Activated B cell treated with CpG ODN at 0.5 μM for 24 hours (primary cell): Measurements from ENCODE around the gene GLB1L2. TPM values are rescaled to one million over a fixed set of nuclear protein-coding genes. Genes with fewer than 3 reads are reported as not detected.

Experiments used
- ATAC-seq: fragments of 200-7000 bp; cut with Tn5 transposase; one replicate; pipeline ENCODE4 v1.10.0; 2021; ENCODE audit warnings: low read depth, mild to moderate bottlenecking, moderate library complexity
- CTCF ChIA-PET: fragments of 350-600 bp; sonication (Branson Sonifier 250); formaldehyde crosslinking; loops from one replicate; lab custom pipeline; 2021; ENCODE audit warnings: antibody characterized with exemption; lab: Charles Lee
- POLR2A ChIA-PET: fragments of 350-600 bp; sonication (Branson Sonifier 250); formaldehyde crosslinking; loops from one replicate; lab custom pipeline; 2021; ENCODE audit warnings: antibody characterized with exemption; lab: Charles Lee
- DNase-seq: peaks from one replicate; pipeline ENCODE4 v3.0.0; 2022
- H3K27ac Mint-ChIP-seq: one replicate; pipeline ENCODE4 v1.8.0; 2020; ENCODE audit warnings: mixed read lengths
- H3K27me3 Mint-ChIP-seq: one replicate; pipeline ENCODE4 v1.8.0; 2021; ENCODE audit warnings: mixed read lengths
- H3K36me3 Mint-ChIP-seq: one replicate; pipeline ENCODE4 v1.8.0; 2021; ENCODE audit warnings: low read depth, mixed read lengths
- H3K4me1 Mint-ChIP-seq: one replicate; pipeline ENCODE4 v1.8.0; 2021; ENCODE audit warnings: mixed read lengths
- H3K4me3 Mint-ChIP-seq: one replicate; pipeline ENCODE4 v1.8.0; 2020; ENCODE audit warnings: mild to moderate bottlenecking, mixed read lengths
- H3K9me3 Mint-ChIP-seq: one replicate; pipeline ENCODE4 v1.8.0; 2020; ENCODE audit warnings: mixed read lengths
- CTCF ChIP-seq: fragments of 200-600 bp; IDR thresholded peaks from one replicate; pipeline ENCODE4 v1.8.0; 2022; ENCODE audit warnings: antibody characterized with exemption, mild to moderate bottlenecking
- intact Hi-C: fragments of 100-400 bp; cut with micrococcal nuclease; formaldehyde crosslinking; loops from one replicate; pipeline ENCODE4 v1.15.1; 2024
- total RNA-seq: library from RNA; stranded (reverse); gene quantifications from 2 replicates; pipeline ENCODE4 v1.2.3, GENCODE V29; 2022

GLB1L2 gene
- total RNA-seq, 1 donor from 2014 or later = 0.33 TPM

DNA sequence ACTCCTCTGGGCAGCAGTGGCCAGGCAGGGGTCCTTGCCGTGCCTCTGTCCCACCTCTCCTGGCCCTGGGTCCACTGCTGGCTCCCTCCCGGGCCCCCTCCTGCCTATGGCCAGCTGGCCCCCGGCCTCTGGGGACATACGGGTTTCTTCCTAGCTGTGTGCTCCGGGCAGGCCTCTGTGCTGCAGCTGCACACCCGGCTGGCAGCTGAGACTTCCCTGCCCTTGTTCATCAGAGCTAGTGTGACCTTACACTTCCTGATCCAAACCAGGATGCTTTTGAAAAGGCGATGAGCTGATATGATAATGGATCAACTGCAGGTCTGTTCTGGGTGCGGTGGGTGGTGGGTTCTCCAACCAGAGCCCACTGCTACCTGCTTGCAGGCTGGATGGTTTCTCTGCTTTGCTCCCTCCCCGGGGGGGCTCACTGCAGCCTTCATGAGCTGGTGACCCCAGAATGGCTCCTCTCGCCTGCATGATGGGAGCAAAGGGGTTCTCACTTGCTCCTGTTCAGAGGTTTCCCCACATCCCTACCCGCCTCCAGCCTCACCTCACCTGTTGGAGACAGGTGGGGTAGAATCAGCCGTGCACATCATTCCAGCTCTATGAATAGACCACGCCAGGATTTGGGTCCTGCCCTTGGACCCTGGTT is 67.0 kb downstream of the GLB1L2 start:
- no peak overlapping the region for H3K4me3 Mint-ChIP-seq

GRCh38 chr11:134399293-134399654 is 67.5 kb downstream of the GLB1L2 start:
- TF ChIP-seq CTCF = no peak
- Mint-ChIP-seq H3K4me3 (no peak overlapping the region), H3K27ac (no peak overlapping the region), H3K36me3 (no peaks in the 10 kb centered on the region), H3K4me1 (no peaks in the 10 kb centered on the region), H3K27me3 (peaks cover 9% of the 10 kb centered on the region), H3K9me3 (peaks cover 3% of the 10 kb centered on the region)
- ATAC-seq = no peak
- CTCF ChIA-PET = no interaction called here
- no peak for DNase-seq
- intact Hi-C loops = no loop called here
- POLR2A ChIA-PET = no interaction called here

More for the DNA sequence above, 67.0 kb downstream of the GLB1L2 start:
- ChIA-PET CTCF (no interaction called here), POLR2A (no interaction called here)
- ATAC-seq (no peak), DNase-seq (no peak)
- no peaks in the 10 kb centered on the region for H3K4me1 Mint-ChIP-seq
- peaks cover 11% of the 10 kb centered on the region for H3K27me3 Mint-ChIP-seq
- intact Hi-C loops = no loop called here
- peaks cover 3% of the 10 kb centered on the region for H3K9me3 Mint-ChIP-seq
- TF ChIP-seq CTCF = no peak
- H3K36me3 Mint-ChIP-seq = no peaks in the 10 kb centered on the region
- no peak overlapping the region for H3K27ac Mint-ChIP-seq

GRCh38 chr11:134399996-134400395 is 68.2 kb downstream of the GLB1L2 start:
- Mint-ChIP-seq H3K27me3 (peaks cover 9% of the 10 kb centered on the region), H3K27ac (no peak overlapping the region), H3K9me3 (peaks cover 3% of the 10 kb centered on the region), H3K4me3 (no peak overlapping the region), H3K36me3 (no peaks in the 10 kb centered on the region), H3K4me1 (no peaks in the 10 kb centered on the region)
- DNase-seq (no peak), ATAC-seq (no peak)
- ChIA-PET POLR2A (no interaction called here), CTCF (no interaction called here)
- TF ChIP-seq CTCF = no peak
- intact Hi-C loops = no loop called here

GRCh38 chr11:134401825-134402809 is 70.3 kb downstream of the GLB1L2 start:
- ChIA-PET CTCF (no interaction called here), POLR2A (no interaction called here)
- intact Hi-C loops = no loop called here
- no peak for ATAC-seq
- Mint-ChIP-seq H3K36me3 (no peaks in the 10 kb centered on the region), H3K4me1 (no peaks in the 10 kb centered on the region), H3K27ac (no peak overlapping the region), H3K27me3 (peaks cover 10% of the 10 kb centered on the region), H3K4me3 (no peak overlapping the region), H3K9me3 (peaks cover 3% of the 10 kb centered on the region)
- no peak for TF ChIP-seq CTCF
- DNase-seq = no peak

- no peak overlapping the region for H3K27ac Mint-ChIP-seq
These were observed 71.1 kb downstream of the GLB1L2 start for GRCh38 chr11:134402910-134403309.

More at GRCh38 chr11:134402910-134403309, 71.1 kb downstream of the GLB1L2 start:
- intact Hi-C loops = no loop called here
- Mint-ChIP-seq H3K9me3 (peaks cover 3% of the 10 kb centered on the region), H3K4me1 (no peaks in the 10 kb centered on the region), H3K4me3 (no peak overlapping the region), H3K36me3 (no peaks in the 10 kb centered on the region), H3K27me3 (peaks cover 11% of the 10 kb centered on the region)
- DNase-seq = no peak
- ChIA-PET POLR2A (no interaction called here), CTCF (no interaction called here)
- no peak for TF ChIP-seq CTCF
- no peak for ATAC-seq
